Fibroblast of lung (primary cell): Measurements from ENCODE around the gene FSIP1. TPM values are rescaled to one million over a fixed set of nuclear protein-coding genes. Genes with fewer than 3 reads are reported as not detected.

ENCODE experiments used
- DNase-seq, 2 donors: peaks; one replicate each; pipeline versions ENCODE4 v3.0.0 to v3.0.0-alpha.2; 2010; ENCODE audit warnings: low read depth in 2 of 2
- H2AFZ ChIP-seq: 2 replicates; pipeline ENCODE4 v1.5.1; 2012; ENCODE audit warnings: low read length, control low read depth, inconsistent platforms
- H3K27ac ChIP-seq: 2 replicates; pipeline ENCODE4 v1.5.1; 2011; ENCODE audit warnings: low read length, control low read depth; ENCODE audit not compliant: insufficient read depth
- H3K27me3 ChIP-seq: 2 replicates; pipeline ENCODE4 v1.5.1; 2011; ENCODE audit warnings: mild to moderate bottlenecking, low read length; ENCODE audit not compliant: control insufficient read depth, insufficient read depth
- H3K36me3 ChIP-seq: 2 replicates; pipeline ENCODE4 v1.5.1; 2011; ENCODE audit warnings: low read length; ENCODE audit not compliant: control insufficient read depth, insufficient read depth
- H3K4me1 ChIP-seq: 2 replicates; pipeline ENCODE4 v1.5.1; 2011; ENCODE audit warnings: low read length; ENCODE audit not compliant: control insufficient read depth, insufficient read depth; ENCODE audit errors: extremely low read depth
- H3K4me2 ChIP-seq: 2 replicates; pipeline ENCODE4 v1.5.1; 2011; ENCODE audit warnings: low read length, control low read depth; ENCODE audit not compliant: insufficient read depth; ENCODE audit errors: extremely low read depth
- H3K4me3 ChIP-seq, 4 experiments: fragments of 200-600 bp in 1 of 4; sonication (generic) in 1 of 4; replicated peaks in 1 of 4; 2 replicates each; pipeline ENCODE4 v1.5.1; 2011 to 2016; ENCODE audit warnings: low read length in 4 of 4, low read depth in 3 of 4, mild to moderate bottlenecking in 3 of 4, control low read depth in 2 of 4, inconsistent platforms in 1 of 4, mixed read lengths in 1 of 4; ENCODE audit not compliant: insufficient read depth in 1 of 4; ENCODE audit errors: control extremely low read depth in 1 of 4
- H3K79me2 ChIP-seq: 2 replicates; pipeline ENCODE4 v1.5.1; 2012; ENCODE audit warnings: mild to moderate bottlenecking, low read length, inconsistent platforms; ENCODE audit not compliant: control insufficient read depth, insufficient read depth
- H3K9ac ChIP-seq: 2 replicates; pipeline ENCODE4 v1.5.1; 2011; ENCODE audit warnings: mild to moderate bottlenecking, low read length, control low read depth; ENCODE audit not compliant: insufficient read depth
- H3K9me3 ChIP-seq: 2 replicates; pipeline ENCODE4 v1.5.1; 2012; ENCODE audit warnings: low read depth, low read length; ENCODE audit not compliant: control insufficient read depth, insufficient read depth
- H4K20me1 ChIP-seq: 2 replicates; pipeline ENCODE4 v1.5.1; 2011; ENCODE audit warnings: low read length; ENCODE audit not compliant: control insufficient read depth, insufficient read depth; ENCODE audit errors: extremely low read depth
- EZH2 ChIP-seq: IDR thresholded peaks from 2 replicates; pipeline ENCODE4 v1.5.1; 2012; ENCODE audit warnings: low read length, control low read depth, mild to moderate bottlenecking; ENCODE audit errors: missing control alignments
- polyA plus RNA-seq, 2 donors: library from polyadenylated mRNA; depleted of rRNA in 1 of 2; stranded (reverse) in 1 of 2; unstranded in 1 of 2; fragments of >200 nt; gene quantifications; 2 replicates each; pipeline ENCODE4 v1.2.1, GENCODE V29; 2011 to 2012; ENCODE audit warnings: missing spikeins in 1 of 2
- total RNA-seq: library from RNA; depleted of rRNA; stranded (reverse); fragments of >200 nt; gene quantifications from 2 replicates; pipeline ENCODE4 v1.2.1, GENCODE V29; 2014
- TF ChIP-seq, protein P1 (sequence below), 2 donors: IDR thresholded peaks in 1 of 2; conservative IDR thresholded peaks in 1 of 2; 1 replicate in 1 of 2; 2 replicates in 1 of 2; pipeline ENCODE4 v1.5.1; 2011 to 2012; ENCODE audit warnings: low read length in 2 of 2, control low read depth in 1 of 2, inconsistent platforms in 1 of 2, low read depth in 1 of 2, mild to moderate bottlenecking in 1 of 2

Gene FSIP1
- total and polyA plus RNA-seq, 2 donors (not counting 1 experiment from before 2014, with no cell fraction given): 0.50 to 5.1 TPM

DNA sequence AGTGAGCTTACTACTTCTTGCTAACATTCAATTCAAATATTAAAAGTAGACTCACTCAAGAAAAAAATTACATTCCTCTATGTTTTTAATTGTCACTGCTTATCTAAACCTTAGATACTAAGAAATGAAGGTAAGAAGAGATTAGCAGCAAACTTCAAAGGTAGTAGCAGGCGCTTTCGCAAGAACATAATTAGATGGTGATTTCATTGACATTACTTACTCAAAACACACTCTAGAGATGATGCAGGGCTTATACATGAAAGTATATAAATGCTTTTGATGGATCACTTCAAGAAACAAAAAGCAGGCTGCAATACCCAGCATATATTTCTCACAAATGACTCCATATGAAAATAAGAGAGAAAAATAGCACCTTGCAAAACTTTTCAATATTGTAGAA is 86.8 kb downstream of the FSIP1 start:
- no peaks in the 10 kb centered on the region for H3K4me1 ChIP-seq
- no peaks in the 10 kb centered on the region for H3K36me3 ChIP-seq
- H3K27me3 ChIP-seq: no peaks in the 10 kb centered on the region
- H4K20me1 ChIP-seq: no peaks in the 10 kb centered on the region
- DNase-seq: no peak
- no peak overlapping the region for H3K9ac ChIP-seq
- no peak overlapping the region for H3K4me2 ChIP-seq
- H3K9me3 ChIP-seq: no peaks in the 10 kb centered on the region
- TF ChIP-seq EZH2: no peak
- TF ChIP-seq, protein P1, sequence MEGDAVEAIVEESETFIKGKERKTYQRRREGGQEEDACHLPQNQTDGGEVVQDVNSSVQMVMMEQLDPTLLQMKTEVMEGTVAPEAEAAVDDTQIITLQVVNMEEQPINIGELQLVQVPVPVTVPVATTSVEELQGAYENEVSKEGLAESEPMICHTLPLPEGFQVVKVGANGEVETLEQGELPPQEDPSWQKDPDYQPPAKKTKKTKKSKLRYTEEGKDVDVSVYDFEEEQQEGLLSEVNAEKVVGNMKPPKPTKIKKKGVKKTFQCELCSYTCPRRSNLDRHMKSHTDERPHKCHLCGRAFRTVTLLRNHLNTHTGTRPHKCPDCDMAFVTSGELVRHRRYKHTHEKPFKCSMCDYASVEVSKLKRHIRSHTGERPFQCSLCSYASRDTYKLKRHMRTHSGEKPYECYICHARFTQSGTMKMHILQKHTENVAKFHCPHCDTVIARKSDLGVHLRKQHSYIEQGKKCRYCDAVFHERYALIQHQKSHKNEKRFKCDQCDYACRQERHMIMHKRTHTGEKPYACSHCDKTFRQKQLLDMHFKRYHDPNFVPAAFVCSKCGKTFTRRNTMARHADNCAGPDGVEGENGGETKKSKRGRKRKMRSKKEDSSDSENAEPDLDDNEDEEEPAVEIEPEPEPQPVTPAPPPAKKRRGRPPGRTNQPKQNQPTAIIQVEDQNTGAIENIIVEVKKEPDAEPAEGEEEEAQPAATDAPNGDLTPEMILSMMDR (conservative IDR thresholded peaks at IDR 0.05 in 1 of 2, IDR thresholded peaks at IDR 0.05 in 1 of 2; ENCODE audit: low read depth in 1 of 2, low read length in 2 of 2): no peak
- no peak overlapping the region for H2AFZ ChIP-seq
- no peaks in the 10 kb centered on the region for H3K79me2 ChIP-seq
- H3K4me3 ChIP-seq: no peak overlapping the region
- H3K27ac ChIP-seq: no peak overlapping the region

DNA sequence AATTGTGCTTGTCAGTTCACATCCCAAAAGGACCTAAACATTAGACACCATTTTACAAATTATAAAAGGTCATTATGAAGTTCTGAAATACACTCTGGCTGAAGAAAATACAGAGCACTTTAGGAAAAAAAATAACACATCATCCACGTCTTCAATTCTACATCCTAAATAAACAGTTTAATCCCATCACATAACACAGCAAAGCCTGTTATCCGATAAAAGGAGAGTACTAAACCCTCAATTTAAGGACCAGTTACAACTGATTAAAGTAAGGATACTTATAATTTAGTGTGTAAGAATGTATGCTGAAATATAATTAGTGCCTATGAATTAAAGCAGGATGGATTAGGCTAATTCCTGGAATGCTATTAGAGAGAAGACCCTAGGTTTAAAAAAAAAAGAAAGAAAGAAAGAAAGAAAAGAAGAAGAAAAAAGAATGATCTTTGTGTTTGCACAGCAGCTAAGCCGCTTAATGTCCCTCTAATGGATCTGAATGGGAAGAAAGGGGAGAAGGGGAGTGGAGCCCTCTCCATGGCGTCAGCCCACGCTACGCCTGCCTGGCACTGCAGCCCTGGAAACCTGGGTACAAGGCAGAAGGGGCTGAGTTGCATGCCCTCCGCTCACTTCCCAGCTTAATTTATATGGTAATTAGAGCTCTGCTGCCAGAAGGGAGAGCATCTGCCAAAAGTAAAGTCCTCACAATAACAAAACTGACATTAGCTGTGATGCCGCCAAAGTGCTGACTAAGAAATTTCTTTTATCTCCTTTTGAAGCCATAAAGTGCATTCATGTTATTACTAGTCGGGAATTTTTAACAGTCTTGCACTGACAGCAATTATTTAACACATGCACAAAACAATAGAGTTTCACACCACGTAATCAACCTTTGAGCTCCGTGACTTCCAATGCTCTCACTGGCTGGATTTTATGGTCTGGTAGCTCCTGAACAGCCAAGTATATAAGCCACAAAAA is 90.0 kb downstream of the FSIP1 start:
- Histone ChIP-seq H3K36me3 (no peaks in the 10 kb centered on the region), H4K20me1 (no peaks in the 10 kb centered on the region), H2AFZ (peak overlapping the region; percentile 24), H3K4me3 (no peak overlapping the region), H3K79me2 (no peaks in the 10 kb centered on the region), H3K4me2 (peak overlapping the region; percentile 51), H3K27me3 (no peaks in the 10 kb centered on the region), H3K9ac (no peak overlapping the region), H3K27ac (no peak overlapping the region), H3K9me3 (no peaks in the 10 kb centered on the region), H3K4me1 (no peaks in the 10 kb centered on the region)
- no peak for TF ChIP-seq EZH2
- TF ChIP-seq, protein P1 (conservative IDR thresholded peaks at IDR 0.05 in 1 of 2, IDR thresholded peaks at IDR 0.05 in 1 of 2; ENCODE audit: low read depth in 1 of 2, low read length in 2 of 2): no peak
- DNase-seq: peak; percentile 33 to 36

DNA sequence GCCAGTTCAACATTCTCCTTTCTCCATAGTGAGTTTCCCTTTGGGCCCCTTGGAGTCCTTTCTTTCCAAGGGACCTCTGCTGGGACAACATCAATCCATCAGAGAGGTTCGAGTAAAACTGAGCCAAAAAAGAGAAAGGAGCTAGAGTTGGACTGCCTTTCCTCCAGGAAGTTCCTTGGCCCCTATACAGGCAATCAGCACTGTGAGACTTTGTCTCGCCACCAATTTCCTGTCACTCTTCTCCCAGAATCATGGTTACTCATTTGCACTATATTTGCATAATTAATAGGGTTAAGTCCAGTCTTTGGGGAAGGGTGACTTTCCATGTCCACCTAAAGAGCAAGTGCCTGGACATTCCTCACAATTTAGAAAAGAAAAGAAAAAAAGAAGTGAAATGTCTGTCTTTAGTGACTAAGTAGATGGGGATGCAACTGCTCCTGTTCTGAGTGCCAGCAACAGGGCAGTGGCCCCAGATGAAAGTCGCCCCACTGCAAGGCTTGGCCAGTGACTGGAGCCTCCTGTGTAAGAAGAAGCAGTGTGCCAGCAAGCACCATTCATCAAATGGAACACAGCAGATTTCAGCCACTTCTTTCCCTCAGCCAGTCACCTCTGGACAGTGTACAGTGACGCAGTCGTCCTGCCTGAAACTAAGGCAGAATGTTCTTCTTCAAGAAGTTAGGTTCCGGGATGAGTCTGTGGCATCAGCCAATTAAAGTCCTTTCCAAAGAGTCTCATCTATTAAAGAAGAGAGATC is 91.6 kb downstream of the FSIP1 start:
- H3K27me3 ChIP-seq: no peaks in the 10 kb centered on the region
- TF ChIP-seq, protein P1 (conservative IDR thresholded peaks at IDR 0.05 in 1 of 2, IDR thresholded peaks at IDR 0.05 in 1 of 2; ENCODE audit: low read depth in 1 of 2, low read length in 2 of 2): no peak
- TF ChIP-seq EZH2: no peak
- no peak overlapping the region for H3K27ac ChIP-seq
- no peaks in the 10 kb centered on the region for H3K36me3 ChIP-seq
- H3K79me2 ChIP-seq: no peaks in the 10 kb centered on the region
- H3K4me1 ChIP-seq: no peaks in the 10 kb centered on the region
- DNase-seq: peak in 1 of 2 donors; percentile 35
- no peak overlapping the region for H3K9ac ChIP-seq
- H3K4me2 ChIP-seq: no peak overlapping the region
- no peaks in the 10 kb centered on the region for H3K9me3 ChIP-seq
- no peak overlapping the region for H3K4me3 ChIP-seq
- no peak overlapping the region for H2AFZ ChIP-seq
- no peaks in the 10 kb centered on the region for H4K20me1 ChIP-seq
